Measurements from ENCODE around the gene FAM89B. TPM values are rescaled to one million over a fixed set of nuclear protein-coding genes. Genes with fewer than 3 reads are reported as not detected.
A peak's percentile ranks its signal among the peaks of the same experiment; 100 is the strongest.

FAM89B gene
- total RNA-seq, 1 experiment from 2014 or later = 30.2 TPM

DNA sequence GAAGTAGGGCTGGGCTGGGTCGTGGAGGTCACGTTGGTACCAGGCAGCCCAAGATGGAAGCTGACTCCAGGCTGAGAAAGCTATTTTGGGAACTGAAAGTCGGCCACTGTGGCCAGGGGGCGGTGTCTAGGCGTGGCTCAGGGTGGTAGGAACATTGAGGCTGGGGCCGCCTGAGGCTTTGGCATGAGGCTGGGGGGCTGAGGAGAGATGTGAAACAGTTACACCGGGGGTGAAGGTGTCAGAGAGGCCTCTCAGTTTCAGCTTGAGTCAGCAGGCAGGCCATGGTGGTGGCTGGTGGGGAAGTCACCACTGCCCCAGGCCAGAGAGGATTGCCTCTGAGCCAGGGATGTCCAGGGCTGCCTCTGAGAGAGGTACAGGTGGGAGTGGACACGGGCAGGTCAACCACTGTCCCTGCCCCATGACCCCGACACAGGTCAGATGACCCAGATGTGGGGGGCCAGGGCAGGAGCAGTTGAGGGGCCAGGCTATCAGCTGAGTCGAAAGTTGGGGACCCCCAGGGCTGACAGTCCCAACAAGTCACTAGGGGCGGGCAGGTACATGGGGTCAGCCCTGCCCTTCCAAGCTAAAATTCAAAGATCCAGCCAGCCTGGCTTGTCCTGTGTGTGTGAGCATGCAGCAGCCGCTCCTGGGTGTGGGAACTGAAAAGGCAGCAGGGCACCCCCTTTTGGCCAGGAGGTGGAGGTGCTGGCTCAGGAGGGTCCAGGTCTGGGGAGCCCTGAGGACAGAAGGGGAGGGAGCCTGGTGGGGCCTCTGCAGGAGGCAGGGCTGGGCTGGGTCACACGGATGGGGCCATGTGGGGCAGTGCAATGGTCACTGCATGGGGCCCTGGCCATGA is 16.1 kb downstream of the FAM89B start:
- peak; percentile 62 for DNase-seq (ENCODE audit: low read depth)

- DNase-seq (ENCODE audit: low read depth) = peak; percentile 5
Observed at GRCh38 chr11:65589444-65590239, 17.3 kb downstream of the FAM89B start.

- DNase-seq (ENCODE audit: low read depth) = peak; percentile 7
Observed at GRCh38 chr11:65590240-65590738, 18.0 kb downstream of the FAM89B start.

DNA sequence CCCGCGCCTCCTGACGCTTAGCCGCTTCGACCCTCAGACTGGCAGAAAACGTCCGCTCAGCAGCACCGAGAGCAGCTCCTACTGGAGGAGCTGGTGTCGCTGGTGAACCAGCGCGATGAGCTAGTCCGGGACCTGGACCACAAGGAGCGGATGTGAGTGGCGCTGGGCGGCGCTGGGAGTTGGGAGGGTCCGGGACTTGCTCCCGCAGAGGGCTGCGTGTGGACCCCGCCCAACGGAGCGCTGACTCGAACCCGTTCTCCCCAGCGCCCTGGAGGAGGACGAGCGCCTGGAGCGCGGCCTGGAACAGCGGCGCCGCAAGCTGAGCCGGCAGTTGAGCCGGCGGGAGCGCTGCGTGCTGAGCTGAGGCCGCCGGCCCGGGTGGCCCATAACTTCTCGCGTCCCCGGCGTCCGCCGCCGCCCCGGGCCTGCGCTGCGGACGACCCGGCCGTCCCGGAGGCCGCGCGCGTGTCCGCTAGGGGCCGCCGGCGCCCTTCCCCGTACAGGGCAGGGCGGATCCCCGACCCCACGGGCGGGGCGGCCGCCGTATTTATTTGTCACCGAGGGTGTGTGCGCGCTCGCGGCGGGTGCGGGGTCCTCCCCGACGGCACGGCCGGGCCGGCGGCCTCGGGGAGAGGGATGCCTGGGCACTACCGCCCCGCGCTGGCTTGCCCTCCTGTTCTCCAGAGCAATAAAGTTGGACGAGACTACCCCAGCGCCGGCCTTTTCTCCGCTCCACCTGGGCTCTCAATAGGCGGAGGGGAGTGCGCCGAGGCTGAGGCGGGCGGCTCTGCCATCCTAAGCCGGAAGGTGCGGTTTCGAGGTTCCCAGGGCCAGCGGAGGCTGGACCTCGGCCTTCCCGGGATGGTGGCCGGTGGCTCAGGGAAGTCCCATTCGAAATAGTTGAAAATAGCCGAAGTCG is 19.9 kb downstream of the FAM89B start:
- DNase-seq (ENCODE audit: low read depth) = peak; percentile 2

DNA sequence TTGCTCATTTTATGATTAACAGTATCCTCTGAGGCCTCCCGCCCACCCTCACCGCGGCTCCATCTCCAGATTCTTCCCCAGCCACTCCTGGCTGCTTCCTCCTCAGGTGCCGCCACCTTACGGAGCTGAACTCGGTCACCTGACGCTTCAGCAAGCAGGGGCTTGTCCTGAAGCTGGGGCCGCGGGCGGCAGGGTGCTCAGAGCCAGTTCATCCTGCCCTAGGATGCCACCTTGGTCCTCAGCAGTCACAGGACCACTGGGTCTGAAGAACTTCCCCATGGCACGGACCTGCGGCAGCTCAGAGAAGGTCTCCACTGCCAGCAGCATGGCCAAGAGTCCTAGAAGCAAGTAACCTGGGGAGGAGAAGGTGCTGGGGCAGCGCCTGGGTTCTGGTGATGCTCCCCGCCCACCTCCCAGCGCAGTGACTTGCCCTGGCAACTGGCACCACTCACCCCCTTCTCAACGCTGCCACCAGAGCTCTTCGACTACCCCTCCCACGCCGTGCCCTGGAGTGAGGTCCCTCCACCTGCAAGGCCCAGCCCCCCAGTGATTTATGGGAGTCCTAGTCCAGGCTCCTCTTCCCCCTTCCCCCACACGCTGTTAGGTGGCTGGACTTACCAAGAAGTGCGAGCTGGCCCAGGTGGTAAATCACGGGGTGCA is 20.6 kb downstream of the FAM89B start:
- no peak for DNase-seq (ENCODE audit: low read depth)

GRCh38 chr11:65593518-65594414 is 21.4 kb downstream of the FAM89B start:
- DNase-seq (ENCODE audit: low read depth) = peak; percentile 46

- no peak for DNase-seq (ENCODE audit: low read depth)
Observed at GRCh38 chr11:65595131-65595530, 22.8 kb downstream of the FAM89B start.

- DNase-seq (ENCODE audit: low read depth) = peak; percentile 36
Observed at GRCh38 chr11:65595543-65596281, 23.4 kb downstream of the FAM89B start, which contains the start of gene KCNK7. TSS of gene KCNK7 (minus strand) at chr11:65595800. CDS start at chr11:65595772, 28 bp downstream.

DNA sequence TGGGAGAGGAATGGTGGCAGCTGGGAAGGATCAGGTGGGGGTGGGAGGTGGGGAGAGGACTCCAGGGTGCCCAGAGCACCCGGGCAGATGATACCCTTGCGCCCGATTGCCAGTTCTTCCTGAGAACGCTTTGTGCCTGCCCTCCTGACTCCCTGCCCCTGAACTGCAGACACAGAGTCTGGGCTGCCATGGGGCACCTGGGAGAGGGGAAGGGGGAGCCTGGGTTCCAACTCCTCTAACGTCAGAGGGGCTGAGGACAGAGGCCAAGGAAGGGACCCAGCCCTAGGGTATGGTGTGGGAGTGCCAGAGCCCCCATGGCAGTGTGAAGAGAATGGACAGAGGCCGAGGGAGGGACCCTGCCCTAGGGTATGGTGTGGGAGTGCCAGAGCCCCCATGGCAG is 24.2 kb downstream of the FAM89B start:
- DNase-seq (ENCODE audit: low read depth) = no peak

- DNase-seq (ENCODE audit: low read depth) = no peak
Observed at GRCh38 chr11:65598258-65598699, 25.9 kb downstream of the FAM89B start.

- no peak for DNase-seq (ENCODE audit: low read depth)
Observed at GRCh38 chr11:65599216-65599954, 27.0 kb downstream of the FAM89B start.

DNA sequence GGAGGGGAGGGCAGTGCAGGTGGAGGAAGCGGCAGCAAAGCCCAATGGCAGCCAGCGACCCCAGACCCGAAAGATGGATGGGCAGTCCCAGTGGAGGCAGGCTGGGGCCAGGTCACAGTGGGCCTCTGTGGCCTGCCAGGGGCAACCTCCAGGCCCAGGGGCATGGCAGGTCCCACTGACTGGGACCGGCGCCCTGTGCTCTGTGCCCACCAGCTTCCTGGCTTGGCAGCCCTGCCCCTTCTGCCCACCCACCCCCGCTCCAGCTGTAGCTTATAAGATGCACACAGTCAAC is 27.6 kb downstream of the FAM89B start:
- DNase-seq (ENCODE audit: low read depth) = no peak

- DNase-seq (ENCODE audit: low read depth) = no peak
Observed at GRCh38 chr11:65604258-65604657, 31.9 kb downstream of the FAM89B start.

GRCh38 chr11:65606876-65607613 is 34.7 kb downstream of the FAM89B start:
- no peak for DNase-seq (ENCODE audit: low read depth)

DNA sequence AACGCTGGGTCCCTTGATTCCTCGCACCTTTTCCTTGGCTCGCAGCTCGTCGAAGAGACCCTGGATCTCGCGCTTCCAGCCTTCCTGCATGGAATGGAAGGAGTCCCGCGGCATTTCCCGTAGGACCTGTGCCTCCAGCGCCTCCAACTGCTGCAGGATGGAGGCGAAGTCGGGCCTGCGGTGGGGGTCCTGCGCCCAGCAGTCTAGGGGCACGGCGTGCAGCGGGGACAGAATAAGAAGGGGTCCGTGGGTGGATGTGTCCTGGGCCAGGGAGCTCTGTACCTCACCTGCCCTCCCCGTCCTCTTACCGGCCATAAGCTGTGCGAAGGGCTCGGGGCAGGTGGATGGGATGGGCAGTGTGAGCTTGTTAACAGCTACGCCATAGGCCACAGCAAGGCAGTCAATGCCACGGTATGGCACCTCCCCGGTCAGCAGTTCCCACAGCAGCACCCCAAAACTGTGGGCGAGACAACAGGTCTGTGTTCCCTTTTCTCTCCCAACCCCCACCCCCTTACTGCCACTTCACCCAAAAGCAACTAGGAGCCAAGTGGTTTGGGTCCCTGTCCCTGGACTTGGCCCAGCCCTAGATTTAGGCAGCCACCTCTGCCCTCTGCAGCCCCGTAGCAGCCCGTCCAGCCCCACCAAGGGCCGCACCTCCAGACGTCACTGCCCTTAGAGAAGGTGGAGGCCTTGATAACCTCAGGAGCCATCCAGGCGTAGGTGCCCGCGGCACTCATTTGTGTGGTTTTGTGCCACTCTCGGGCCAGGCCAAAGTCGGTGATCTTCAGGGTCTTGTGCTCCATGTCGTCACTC is 35.5 kb downstream of the FAM89B start:
- no peak for DNase-seq (ENCODE audit: low read depth)

GRCh38 chr11:65609229-65609628 is 36.9 kb downstream of the FAM89B start:
- no peak for DNase-seq (ENCODE audit: low read depth)

- no peak for DNase-seq (ENCODE audit: low read depth)
Observed at GRCh38 chr11:65609665-65610064, 37.3 kb downstream of the FAM89B start.

Data from Daoy (cell line).